ENCODE measurements around the gene SEC14L3. TPM values are rescaled to one million over a fixed set of nuclear protein-coding genes. Genes with fewer than 3 reads are reported as not detected.

The SEC14L3 gene
- not detected in 2 replicates for total RNA-seq (2014; rRNA removed; shearing (Covaris generic))

GRCh38 chr22:30471616-30472318 lies at the start of gene SEC14L3:
Gene SEC14L3 (minus strand): TSS chr22:30472017. CDS start chr22:30471958, 59 bp downstream.
- no peak within 1 kb of the TSS for H3K27ac ChIP-seq
- H3K4me3 ChIP-seq, result no peak within 1 kb of the TSS
- no peaks in the 10 kb centered on the region for H3K36me3 ChIP-seq
- DNase-seq, result no peak
- H3K9me3 ChIP-seq (replicated peaks), result no peaks in the 10 kb centered on the region
- H3K4me1 ChIP-seq, result no peaks in the 10 kb centered on the region
- H3K27me3 ChIP-seq, result no peaks in the 10 kb centered on the region

GRCh38 chr22:30519842-30520425 lies 48.1 kb upstream of the SEC14L3 start:
- Histone ChIP-seq H3K9me3 (replicated peaks) (no peaks in the 10 kb centered on the region), H3K36me3 (no peaks in the 10 kb centered on the region), H3K4me1 (no peaks in the 10 kb centered on the region), H3K27me3 (no peaks in the 10 kb centered on the region), H3K27ac (no peak overlapping the region), H3K4me3 (no peak overlapping the region)
- DNase-seq, result no peak

DNA sequence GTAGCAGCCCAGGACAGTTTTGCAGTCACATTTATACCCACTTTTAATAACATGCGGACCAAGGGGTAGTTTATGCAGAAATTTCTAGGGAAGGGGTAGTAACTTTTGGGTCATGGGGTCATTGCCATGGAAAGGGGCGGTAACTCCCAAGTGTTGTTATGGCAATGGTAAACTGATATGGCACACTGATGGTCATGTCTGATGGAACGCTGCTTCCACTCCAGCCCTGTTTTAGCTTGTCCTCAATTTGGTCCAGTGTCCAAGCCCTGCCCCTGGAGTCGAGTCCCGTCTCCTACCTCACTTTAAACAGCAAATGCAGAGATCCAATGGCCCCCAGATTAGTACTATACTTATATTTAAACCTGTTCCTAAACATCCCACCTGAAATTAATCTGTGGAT lies 44.9 kb upstream of the SEC14L3 start:
- DNase-seq, result no peak
- no peaks in the 10 kb centered on the region for H3K36me3 ChIP-seq
- H3K4me1 ChIP-seq, result no peaks in the 10 kb centered on the region
- no peak overlapping the region for H3K27ac ChIP-seq
- no peaks in the 10 kb centered on the region for H3K9me3 ChIP-seq (replicated peaks)
- H3K4me3 ChIP-seq, result no peak overlapping the region
- no peaks in the 10 kb centered on the region for H3K27me3 ChIP-seq

DNA sequence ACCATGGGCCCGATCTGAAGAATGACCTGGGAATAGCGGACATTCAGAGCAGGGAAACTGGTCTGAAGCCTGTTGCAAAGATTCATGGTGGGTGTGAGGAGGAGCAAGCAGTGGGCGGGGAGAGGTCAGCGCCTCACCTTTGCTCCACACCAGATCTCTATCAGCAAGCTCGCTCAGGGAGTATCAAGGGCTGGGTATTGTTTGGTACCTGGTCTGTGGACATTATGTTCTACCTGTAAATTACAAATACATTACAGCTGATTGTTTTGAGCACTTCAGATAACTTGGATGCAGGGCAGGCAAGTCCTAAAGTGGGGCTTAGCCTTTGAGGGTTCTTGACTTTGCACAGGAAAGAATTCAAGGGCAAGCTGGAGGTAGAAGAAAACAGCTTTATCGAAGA lies 44.5 kb upstream of the SEC14L3 start:
- Histone ChIP-seq H3K4me1 (no peaks in the 10 kb centered on the region), H3K27me3 (no peaks in the 10 kb centered on the region), H3K9me3 (replicated peaks) (no peaks in the 10 kb centered on the region), H3K27ac (no peak overlapping the region), H3K36me3 (no peaks in the 10 kb centered on the region), H3K4me3 (no peak overlapping the region)
- no peak for DNase-seq

DNA sequence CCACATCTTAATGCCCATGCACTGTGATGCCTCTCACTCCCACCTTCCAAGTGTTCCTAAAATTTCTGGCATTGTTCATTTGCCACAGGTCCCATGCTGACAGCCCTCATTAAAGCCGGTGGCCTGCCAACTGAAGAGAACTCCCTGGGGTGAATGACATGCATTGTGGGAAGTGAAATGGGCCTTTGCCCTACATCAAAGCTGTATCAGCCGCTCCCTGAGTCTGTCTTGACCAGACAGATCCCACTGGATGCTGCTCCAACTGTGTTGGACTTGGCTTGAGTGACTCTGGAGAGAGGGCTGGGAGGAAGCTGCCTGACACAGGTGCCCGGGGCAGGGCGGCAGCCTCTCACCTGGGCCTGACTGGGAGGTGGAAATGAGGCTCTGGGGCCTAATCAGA lies 42.4 kb upstream of the SEC14L3 start:
- no peaks in the 10 kb centered on the region for H3K27me3 ChIP-seq
- H3K4me3 ChIP-seq, result no peak overlapping the region
- H3K9me3 ChIP-seq (replicated peaks), result no peaks in the 10 kb centered on the region
- H3K4me1 ChIP-seq, result no peaks in the 10 kb centered on the region
- H3K27ac ChIP-seq, result no peak overlapping the region
- no peak for DNase-seq
- no peaks in the 10 kb centered on the region for H3K36me3 ChIP-seq

GRCh38 chr22:30513462-30513861 lies 41.6 kb upstream of the SEC14L3 start:
- Histone ChIP-seq H3K9me3 (replicated peaks) (no peaks in the 10 kb centered on the region), H3K27me3 (no peaks in the 10 kb centered on the region), H3K36me3 (no peaks in the 10 kb centered on the region), H3K27ac (no peak overlapping the region), H3K4me3 (no peak overlapping the region), H3K4me1 (no peaks in the 10 kb centered on the region)
- DNase-seq, result no peak

DNA sequence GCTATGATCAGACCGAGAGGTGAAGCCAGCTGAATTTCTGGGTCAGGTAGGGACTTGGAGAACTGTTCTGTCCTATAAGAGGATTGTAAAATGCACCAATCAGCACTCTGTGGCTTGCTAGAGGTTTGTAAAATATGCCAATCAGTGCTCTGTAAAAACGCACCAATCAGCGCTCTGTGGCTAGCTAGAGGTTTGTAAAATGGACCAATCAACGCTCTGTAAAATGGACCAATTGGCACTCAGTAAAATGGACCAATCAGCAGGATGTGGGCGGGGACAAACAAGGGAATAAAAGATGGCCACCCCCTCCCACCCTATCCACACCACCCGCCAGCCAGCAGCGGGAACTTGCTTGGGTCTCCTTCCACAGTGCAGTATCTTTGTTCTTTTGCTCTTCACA lies 40.1 kb upstream of the SEC14L3 start:
- H3K27me3 ChIP-seq, result no peaks in the 10 kb centered on the region
- no peaks in the 10 kb centered on the region for H3K36me3 ChIP-seq
- DNase-seq, result peak in 1 of 2 experiments; percentile 5
- H3K4me1 ChIP-seq, result no peaks in the 10 kb centered on the region
- H3K27ac ChIP-seq, result no peak overlapping the region
- no peaks in the 10 kb centered on the region for H3K9me3 ChIP-seq (replicated peaks)
- no peak overlapping the region for H3K4me3 ChIP-seq

DNA sequence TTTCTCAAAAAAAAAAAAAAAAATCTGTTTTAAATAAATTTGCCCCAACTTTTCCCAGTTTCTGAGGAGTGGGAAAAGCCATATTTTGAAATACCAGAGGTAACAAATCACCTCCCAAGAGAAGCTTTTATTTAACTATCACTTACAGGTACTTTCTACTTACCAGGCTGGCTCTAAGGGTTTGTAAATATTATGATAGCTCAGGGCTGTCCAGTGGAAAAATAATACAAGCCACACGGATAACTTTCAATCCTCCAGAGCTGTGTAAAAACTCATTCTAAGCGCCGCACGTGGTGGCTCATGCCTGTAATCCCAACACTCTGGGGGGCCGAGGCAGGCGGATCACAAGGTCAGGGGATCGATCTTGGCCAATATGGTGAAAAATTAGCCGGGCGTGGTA lies 39.3 kb upstream of the SEC14L3 start:
- H3K36me3 ChIP-seq, result no peaks in the 10 kb centered on the region
- no peak overlapping the region for H3K27ac ChIP-seq
- no peaks in the 10 kb centered on the region for H3K27me3 ChIP-seq
- no peaks in the 10 kb centered on the region for H3K9me3 ChIP-seq (replicated peaks)
- H3K4me3 ChIP-seq, result no peak overlapping the region
- H3K4me1 ChIP-seq, result no peaks in the 10 kb centered on the region
- DNase-seq, result no peak

DNA sequence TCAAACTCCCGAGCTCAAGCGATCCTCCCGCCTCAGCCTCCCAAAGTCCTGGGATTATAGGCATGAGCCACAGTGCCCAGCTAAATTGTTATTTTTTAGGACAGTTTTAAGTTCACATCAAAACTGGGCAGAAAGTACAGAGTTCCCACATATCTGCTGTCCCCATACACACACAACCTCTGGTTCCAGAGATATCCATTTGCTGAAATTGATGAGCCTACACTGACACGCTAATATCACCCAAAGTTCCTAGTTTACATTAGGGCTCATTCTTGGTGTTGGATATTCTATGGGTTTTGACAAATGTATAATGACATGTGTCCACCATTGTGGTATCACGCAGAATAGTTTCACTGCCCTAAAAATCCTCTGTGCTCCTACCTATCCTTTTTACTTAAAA lies 36.4 kb upstream of the SEC14L3 start:
- Histone ChIP-seq H3K27me3 (no peaks in the 10 kb centered on the region), H3K27ac (no peak overlapping the region), H3K36me3 (no peaks in the 10 kb centered on the region), H3K9me3 (replicated peaks) (no peaks in the 10 kb centered on the region), H3K4me1 (no peaks in the 10 kb centered on the region), H3K4me3 (no peak overlapping the region)
- DNase-seq, result no peak

GRCh38 chr22:30507670-30508069 lies 35.9 kb upstream of the SEC14L3 start:
- no peaks in the 10 kb centered on the region for H3K4me1 ChIP-seq
- no peaks in the 10 kb centered on the region for H3K27me3 ChIP-seq
- H3K36me3 ChIP-seq, result no peaks in the 10 kb centered on the region
- DNase-seq, result no peak
- no peak overlapping the region for H3K27ac ChIP-seq
- no peak overlapping the region for H3K4me3 ChIP-seq
- H3K9me3 ChIP-seq (replicated peaks), result no peaks in the 10 kb centered on the region

GRCh38 chr22:30506507-30506968 lies 34.7 kb upstream of the SEC14L3 start:
- H3K27ac ChIP-seq, result no peak overlapping the region
- H3K27me3 ChIP-seq, result no peaks in the 10 kb centered on the region
- DNase-seq, result no peak
- H3K36me3 ChIP-seq, result no peaks in the 10 kb centered on the region
- no peaks in the 10 kb centered on the region for H3K4me1 ChIP-seq
- H3K4me3 ChIP-seq, result no peak overlapping the region
- H3K9me3 ChIP-seq (replicated peaks), result no peaks in the 10 kb centered on the region

- DNase-seq, result no peak
- Histone ChIP-seq H3K36me3 (no peaks in the 10 kb centered on the region), H3K4me3 (no peak overlapping the region), H3K9me3 (replicated peaks) (no peaks in the 10 kb centered on the region), H3K27ac (no peak overlapping the region), H3K27me3 (no peaks in the 10 kb centered on the region), H3K4me1 (no peaks in the 10 kb centered on the region)
Observed at GRCh38 chr22:30503551-30503950, 31.7 kb upstream of the SEC14L3 start.

DNA sequence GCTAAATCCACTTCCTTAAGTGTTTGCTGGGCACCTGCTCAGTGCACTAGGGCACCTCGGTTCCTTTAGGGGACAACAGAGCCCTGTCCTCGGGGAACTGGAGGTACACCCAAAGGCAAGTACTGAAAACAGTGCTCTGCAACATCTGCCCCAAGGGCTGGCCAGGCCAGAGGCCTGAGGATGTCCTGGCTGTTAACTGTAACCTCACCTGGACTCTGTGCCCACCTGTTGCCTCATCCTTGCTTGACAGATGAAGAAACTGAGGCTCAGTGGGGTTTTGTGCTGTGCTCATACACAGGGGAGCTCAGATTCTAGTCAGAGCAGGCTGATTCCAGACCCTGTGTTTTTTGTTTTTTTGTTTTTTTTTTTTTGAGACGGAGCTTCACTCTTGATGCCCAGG lies 31.1 kb upstream of the SEC14L3 start:
- Histone ChIP-seq H3K9me3 (replicated peaks) (no peaks in the 10 kb centered on the region), H3K4me1 (no peaks in the 10 kb centered on the region), H3K36me3 (no peaks in the 10 kb centered on the region), H3K27ac (no peak overlapping the region), H3K4me3 (no peak overlapping the region), H3K27me3 (no peaks in the 10 kb centered on the region)
- no peak for DNase-seq

DNA sequence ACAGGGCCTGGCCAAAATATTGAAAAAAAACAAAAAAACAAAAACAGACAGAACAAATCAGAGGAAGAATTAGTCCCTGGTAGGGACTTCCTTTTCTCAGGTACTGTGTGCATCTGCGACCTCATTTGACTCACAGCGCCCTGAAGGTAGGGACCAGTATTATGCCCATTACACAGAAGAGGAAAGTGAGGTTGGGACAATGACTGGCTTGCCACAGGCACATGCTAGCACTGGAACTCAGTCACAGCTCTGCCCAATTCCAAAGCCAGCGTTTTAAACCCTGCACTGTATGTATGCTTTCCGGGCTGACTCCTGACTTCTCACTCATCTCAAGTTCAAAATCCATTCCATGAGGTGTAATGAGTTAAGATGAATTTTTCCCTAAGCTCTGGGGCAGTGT lies 30.3 kb upstream of the SEC14L3 start:
- H3K4me1 ChIP-seq, result no peaks in the 10 kb centered on the region
- no peaks in the 10 kb centered on the region for H3K27me3 ChIP-seq
- H3K9me3 ChIP-seq (replicated peaks), result no peaks in the 10 kb centered on the region
- DNase-seq, result no peak
- no peak overlapping the region for H3K4me3 ChIP-seq
- H3K36me3 ChIP-seq, result no peaks in the 10 kb centered on the region
- no peak overlapping the region for H3K27ac ChIP-seq

- H3K36me3 ChIP-seq, result no peaks in the 10 kb centered on the region
- no peaks in the 10 kb centered on the region for H3K4me1 ChIP-seq
- H3K4me3 ChIP-seq, result no peak overlapping the region
- no peaks in the 10 kb centered on the region for H3K9me3 ChIP-seq (replicated peaks)
- no peaks in the 10 kb centered on the region for H3K27me3 ChIP-seq
- DNase-seq, result no peak
- no peak overlapping the region for H3K27ac ChIP-seq
Observed at GRCh38 chr22:30500628-30501027, 28.8 kb upstream of the SEC14L3 start.
